Measurements from ENCODE around the gene ZHX3. TPM values are rescaled to one million over a fixed set of nuclear protein-coding genes. Genes with fewer than 3 reads are reported as not detected.

Gene ZHX3
- total and polyA plus RNA-seq, 2 of the 13 experiments (the other 11 are each of a cell fraction or from before 2014, with no cell fraction given), result 8.4 to 11.7 TPM

- TF ChIP-seq HINFP (CRISPR knock-in tag; IDR thresholded peaks at IDR 0.05; ENCODE audit: low read depth) (0 out of 2 replicates have a peak, but pooled peaks have one; percentile 76), TRAFD1 (CRISPR knock-in tag; IDR thresholded peaks at IDR 0.05; ENCODE audit: borderline replicate concordance) (peak; percentile 85), ZNF563 (CRISPR knock-in tag; IDR thresholded peaks at IDR 0.05) (no peak), NR2F1 (CRISPR knock-in tag; IDR thresholded peaks at IDR 0.05) (no peak), HNF4A (CRISPR knock-in tag; IDR thresholded peaks at IDR 0.05) (no peak), MBNL3 (CRISPR knock-in tag; conservative IDR thresholded peaks at IDR 0.05) (no peak), ZNF598 (CRISPR knock-in tag; IDR thresholded peaks at IDR 0.05; ENCODE audit: borderline replicate concordance) (peak; percentile 94; the same call in 1 of the 2 replicates), PRDM10 (CRISPR knock-in tag; IDR thresholded peaks at IDR 0.05; ENCODE audit: low read depth) (no peak; the same call in 1 of the 2 replicates), AHDC1 (CRISPR knock-in tag; IDR thresholded peaks at IDR 0.05; ENCODE audit: borderline replicate concordance) (no peak), FOSL2 (CRISPR knock-in tag; IDR thresholded peaks at IDR 0.05) (peak; percentile 60), MYPOP (CRISPR knock-in tag; IDR thresholded peaks at IDR 0.05) (0 out of 2 replicates have a peak, but pooled peaks have one; percentile 10), MTERF4 (CRISPR knock-in tag; IDR thresholded peaks at IDR 0.05) (no peak)
Measured at GRCh38 chr20:41135187-41135887, 182.2 kb downstream of the ZHX3 start (continued).
